ENCODE results near the gene ABHD17A. TPM values are rescaled to one million over a fixed set of nuclear protein-coding genes. Genes with fewer than 3 reads are reported as not detected.

ABHD17A gene
- total and polyA plus RNA-seq, 2 of the 8 experiments (the other 6 are each of a cell fraction or from before 2014, with no cell fraction given) = 41.2 to 87.4 TPM

- no peak for TF ChIP-seq CHD7 (IDR thresholded peaks at IDR 0.05; ENCODE audit: insufficient replicate concordance, low read length)
- TF ChIP-seq TCF12 (IDR thresholded peaks at IDR 0.05; ENCODE audit: low read depth, low read length) = no peak
- TF ChIP-seq RAD21 (IDR thresholded peaks at IDR 0.05 in 1 of 2, conservative IDR thresholded peaks at IDR 0.05 in 1 of 2; ENCODE audit: low read depth in 2 of 2, low read length in 2 of 2) = no peak
- TF ChIP-seq YY1 (IDR thresholded peaks at IDR 0.05; ENCODE audit: low read depth, low read length) = no peak
- TF ChIP-seq SP4 (IDR thresholded peaks at IDR 0.05; ENCODE audit: low read length) = no peak
Observed at GRCh38 chr19:1860821-1861598, 24.3 kb downstream of the ABHD17A start (continued).
